Suppressor macrophage (primary cell): Measurements from ENCODE around the gene LRRC9.
"Not testable (repeated sequence)": the region's sequence is repeated elsewhere in the genome, so short reads cannot be mapped to it uniquely, and the experiment has no call there.

Experiments used
- DNase-seq, 4 experiments: peaks; one replicate each; pipeline ENCODE4 v3.0.0-alpha.2; 2020 to 2022

LRRC9 gene

DNA sequence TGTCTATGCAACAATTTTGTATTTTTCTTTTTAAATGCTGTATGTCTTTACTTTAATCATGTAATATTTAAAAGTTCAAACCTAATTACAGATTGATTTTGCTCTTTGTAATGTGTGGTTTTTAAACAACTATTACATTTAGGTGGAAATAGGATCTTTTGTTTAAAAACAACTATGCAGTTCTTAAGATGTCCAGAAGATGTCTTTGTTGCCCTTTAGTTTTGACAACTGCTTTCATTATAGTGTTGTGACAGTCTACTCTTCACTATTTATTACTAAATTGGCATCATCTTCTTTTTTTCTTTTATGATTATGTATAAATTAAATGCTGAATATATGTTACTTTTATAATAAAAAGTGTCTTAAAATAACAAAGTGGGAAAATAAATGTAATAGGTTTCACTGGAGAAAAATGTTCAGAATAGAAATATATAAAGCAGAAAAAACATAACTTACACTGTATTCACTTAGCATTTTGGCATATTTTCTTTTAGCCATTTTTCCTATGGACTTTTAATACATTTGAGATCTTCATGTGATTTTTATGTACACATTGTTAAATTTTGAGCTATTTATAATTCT is 144.6 kb downstream of the LRRC9 start:
- peak; percentile 2 to 73 (median 38) for DNase-seq

DNA sequence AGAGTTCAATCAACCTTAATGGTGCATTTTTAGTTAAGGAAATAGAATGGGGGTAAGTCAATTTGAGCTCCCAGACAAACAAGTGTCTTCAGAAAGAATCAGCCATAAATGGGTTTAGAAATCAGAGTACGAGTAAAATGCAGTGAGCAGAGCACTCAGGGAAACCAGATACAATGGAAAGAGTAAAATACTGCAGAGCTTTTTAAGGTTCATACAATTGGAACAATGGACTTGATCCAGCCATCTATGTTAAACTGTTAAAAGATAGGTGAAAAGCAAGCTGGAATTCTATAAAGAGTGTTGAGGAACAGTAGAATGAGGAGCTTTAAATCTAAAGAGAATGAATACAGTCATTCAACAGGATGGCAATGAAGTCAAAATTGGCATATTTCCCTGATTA is 147.9 kb downstream of the LRRC9 start:
- DNase-seq = no peak

DNA sequence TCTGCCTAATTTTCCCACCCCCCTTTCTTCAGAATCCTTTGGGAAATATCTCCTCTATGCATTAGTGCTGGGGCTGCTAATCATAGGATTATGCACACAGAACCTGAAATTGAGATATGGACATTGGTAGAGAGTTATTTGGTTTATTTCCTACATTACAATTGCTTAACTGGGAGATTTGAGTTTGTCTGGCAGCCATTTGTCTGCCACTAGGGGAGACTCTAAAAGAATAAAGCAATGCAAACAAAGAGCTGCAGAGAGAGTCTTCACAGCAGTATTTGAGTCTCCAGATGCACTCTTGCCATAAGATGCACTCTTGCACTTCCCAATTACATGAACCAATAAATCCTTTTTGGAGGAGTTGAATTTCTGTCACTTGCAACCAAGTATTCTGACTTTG is 159.8 kb downstream of the LRRC9 start:
- no peak for DNase-seq

DNA sequence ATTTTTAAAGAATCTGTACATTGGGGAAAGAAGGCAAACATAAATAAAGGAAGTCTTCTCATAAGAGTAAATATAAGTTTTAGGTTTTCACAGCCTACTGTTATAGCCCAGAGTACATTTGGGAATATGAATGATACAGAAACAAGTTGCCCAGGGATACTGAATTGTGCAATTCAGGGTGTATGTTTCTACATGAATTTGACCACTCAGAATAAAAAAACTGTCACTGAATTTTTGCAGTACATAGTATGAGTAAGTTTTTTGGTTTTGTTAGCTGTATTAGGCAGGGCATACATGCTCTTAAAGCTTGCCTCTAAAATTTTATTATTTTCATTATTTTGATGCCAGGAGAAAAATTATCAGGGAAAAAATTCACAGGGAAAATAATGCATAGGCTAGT is 165.1 kb downstream of the LRRC9 start:
- DNase-seq = no peak

DNA sequence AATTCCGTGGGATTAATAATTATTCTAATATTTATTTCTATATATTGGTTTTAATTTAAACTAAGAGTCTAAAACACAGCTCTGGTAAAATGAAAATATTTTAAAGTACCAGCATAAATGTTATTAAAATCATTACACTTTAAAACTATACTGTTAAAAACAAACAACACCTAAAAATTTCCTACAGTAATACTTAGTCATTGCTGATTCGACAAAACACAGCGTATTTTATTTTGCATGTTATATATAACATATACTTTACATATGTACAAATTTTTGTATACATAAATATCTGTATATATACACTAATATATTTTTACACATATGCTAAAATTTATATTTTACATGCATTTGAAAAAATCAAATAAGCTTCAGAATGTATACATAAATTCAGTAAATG is 165.7 kb downstream of the LRRC9 start:
- DNase-seq = no peak

DNA sequence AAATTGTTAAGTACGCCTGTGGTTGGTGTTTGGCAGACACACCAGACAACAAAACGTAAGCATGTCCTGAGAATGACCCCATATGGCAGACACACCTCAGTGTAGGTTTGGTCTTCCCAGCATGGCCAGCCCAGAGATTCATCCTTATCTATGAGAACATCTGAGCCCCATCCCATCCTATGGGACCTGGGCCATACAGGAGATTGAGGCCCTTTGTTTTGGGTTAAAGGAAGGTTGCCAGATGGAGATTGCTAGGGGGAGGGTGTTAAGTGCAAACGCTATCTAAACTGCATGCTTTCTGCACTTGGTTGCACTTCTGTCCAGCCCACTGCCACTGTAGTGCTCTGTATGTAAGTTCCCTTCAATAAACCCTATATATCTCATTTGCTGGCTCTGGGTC is 167.7 kb downstream of the LRRC9 start:
- DNase-seq = no peak

DNA sequence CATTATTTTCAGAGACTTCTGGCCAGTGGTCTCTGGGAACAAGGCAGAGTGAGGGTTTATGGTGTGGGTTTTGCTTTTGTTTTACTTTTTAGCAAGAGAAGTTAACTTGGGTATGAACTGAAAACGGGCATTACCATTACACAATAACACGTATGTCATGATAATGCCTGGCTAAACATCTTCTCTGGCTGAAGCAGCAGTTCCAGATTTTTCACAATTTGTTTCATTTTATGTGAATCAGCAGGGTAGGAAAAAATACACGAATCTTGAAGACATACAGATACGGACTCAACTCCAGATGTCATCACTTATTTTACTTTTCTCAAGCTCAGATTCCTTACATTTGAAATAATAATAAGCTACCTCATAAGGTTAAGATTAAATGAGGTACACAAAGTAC is 169.3 kb downstream of the LRRC9 start:
- DNase-seq = peak in 1 of 4 experiments; percentile 11

DNA sequence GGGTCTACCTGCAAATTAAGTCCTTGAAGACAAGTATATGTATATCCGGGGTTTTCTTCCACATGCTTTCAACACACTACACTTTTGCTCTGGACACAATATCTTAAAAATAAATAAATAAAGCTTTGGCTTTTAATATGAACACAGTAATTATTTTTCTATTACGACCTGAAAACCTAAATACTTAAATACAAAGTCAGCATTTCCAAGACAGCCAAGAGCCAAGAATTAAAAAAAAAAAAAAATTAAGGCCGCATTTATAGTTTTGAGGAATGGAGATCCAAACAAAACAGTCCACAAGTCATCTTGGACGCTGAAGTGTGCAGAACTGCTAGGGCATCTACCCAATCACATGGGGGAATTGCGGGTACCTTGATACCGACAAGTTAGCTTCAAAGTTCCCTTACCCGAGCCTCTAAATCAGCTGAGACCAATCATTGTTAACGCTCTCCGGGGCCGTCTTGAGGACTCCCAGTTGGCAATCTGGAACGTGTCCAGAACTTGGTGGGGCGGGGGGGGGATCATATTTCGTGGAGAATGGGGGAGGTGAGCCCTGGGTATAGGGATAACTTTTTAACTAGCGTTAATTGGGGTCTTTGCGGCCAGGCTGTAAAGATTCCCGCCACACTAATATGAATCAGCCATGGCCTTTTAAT is 171.0 kb downstream of the LRRC9 start:
- peak; percentile 41 to 53 (median 50) for DNase-seq

DNA sequence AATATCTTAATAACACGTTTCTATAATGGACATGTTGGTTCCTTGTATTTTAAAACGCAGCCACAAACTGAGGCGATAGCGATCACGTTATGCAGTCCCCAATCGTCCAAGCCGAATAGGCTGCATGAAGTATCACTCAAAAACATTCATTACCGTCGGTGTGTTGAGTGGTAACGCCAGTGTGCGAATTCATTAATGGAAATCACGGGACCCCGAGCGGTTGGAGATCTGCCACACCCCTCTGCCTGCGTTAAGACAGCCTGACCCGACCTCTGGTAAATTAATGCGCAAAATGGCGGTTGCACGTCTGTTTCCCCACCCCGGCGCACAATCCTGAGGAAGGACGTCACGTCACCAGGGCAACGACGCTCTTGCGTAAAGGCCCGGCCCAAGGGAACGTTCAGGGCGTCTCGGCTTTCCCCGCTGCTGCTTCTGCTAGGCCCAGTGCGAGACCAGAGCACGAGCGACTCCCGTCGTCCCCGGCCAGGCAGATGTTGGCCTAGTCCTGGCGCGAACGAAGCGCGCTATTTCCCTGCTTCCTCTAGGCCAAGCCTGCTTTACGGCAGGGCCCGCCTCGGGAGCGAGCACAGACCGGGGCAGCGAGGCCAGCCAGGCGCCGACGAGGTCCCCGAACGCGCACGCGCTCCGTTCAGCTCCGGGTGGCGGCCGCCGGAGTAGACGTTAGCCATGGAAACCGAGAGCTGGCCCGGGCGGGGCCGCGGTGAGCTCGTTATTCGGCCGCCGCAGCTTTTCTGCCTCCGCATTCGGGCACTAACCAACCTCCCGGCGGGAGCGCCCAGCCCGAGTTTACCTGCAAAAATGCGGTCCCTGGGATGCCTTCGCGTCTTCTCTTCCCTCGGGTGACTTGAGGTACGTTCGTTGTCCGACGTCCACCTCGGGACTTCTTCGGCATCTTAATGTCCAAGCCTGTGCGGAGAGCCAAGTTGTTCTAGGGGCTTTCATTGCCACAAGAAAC is 171.9 kb downstream of the LRRC9 start, which contains the start of gene PCNX4:
TSS of gene PCNX4 (plus strand) at position 374 of the 976 bp plus-strand sequence. CDS start 15,716 bp downstream, outside the sequence.
- peak; percentile 98 to 99 (median 98) for DNase-seq

DNA sequence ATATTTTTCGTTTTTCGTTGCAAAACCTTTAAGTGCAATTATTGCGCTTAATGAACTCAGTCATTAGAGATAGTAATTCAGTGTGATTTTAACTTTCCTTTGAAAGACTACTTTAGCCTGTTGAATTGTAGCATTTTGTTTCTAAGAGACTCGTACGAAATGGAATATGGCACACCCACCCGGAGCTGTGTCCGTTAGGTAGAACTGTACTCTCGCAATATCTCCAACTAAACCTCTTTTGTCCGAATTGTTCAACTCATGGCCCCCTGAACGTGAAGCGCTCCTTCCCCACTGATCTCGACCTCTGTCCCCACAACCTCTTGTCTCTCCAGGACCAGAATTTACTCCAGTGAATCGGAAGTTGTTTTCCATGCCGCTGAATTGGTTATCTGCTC is 172.6 kb downstream of the LRRC9 start:
- peak; percentile 14 to 41 (median 35) for DNase-seq

DNA sequence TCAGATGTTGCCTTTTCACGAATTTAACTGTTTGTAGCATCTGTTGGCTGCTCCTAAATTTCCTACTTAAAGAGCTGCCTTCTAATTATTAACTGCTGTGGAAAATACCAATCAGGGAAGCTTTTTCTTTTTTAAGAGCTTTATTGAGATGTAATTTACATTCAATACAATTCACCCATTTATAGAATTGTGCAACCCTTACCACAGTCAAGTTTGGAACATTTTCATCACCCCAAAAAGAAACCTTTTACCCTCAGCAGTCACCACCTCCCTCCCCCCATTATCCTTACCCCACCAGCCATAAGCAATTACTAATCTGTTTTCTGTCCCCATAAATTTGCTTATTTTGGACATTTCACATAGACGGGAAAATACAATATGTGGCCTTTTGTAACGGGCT is 173.1 kb downstream of the LRRC9 start:
- DNase-seq = peak in 1 of 4 experiments; percentile 10

DNA sequence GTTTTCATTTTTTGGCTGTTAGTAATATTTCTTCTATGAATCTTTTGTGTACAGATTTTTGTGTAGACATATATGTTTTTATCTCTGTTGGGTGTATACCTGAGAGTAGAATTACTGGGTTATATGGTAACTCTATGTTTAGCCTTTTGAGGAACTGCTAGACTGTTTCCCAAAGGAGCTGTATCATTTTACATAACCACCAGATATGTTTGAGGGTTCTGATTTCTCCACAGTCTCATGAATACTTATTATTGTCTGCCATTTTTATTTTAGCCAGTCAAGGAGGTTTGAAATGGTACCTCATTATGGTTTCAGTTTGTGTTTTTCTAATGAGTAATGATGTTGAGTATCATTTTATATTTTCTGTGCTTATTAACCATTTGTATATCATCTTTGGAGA is 173.7 kb downstream of the LRRC9 start:
- peak in 2 of 4 experiments; percentile 39 to 45 for DNase-seq

DNA sequence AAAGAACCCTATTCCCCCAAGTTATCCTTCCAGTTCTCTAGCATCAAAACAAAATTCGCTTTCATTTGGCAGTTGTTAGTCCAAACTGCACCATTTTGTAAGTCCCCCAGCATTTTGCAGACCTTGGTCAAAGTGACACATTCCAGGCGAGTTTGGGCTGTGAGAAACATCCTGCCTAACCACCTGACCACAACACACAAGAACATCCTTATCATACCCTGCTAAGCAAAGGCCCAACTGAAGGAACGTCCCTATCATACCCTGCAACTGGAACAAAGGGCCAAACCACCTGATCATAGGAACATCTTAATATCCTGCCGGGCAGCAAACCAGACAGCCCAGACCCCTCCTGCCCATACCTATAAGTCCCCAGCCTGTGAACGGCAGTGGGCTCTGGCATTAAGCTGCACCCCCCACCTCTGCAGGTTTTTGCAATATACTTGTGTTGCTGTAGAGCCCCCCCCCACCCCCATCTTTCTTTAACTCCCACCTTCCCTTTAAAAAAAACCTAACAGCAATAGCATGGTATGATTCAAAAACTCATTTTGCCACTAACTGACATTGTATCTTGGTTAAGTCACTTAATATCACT is 174.5 kb downstream of the LRRC9 start:
- no peak for DNase-seq

DNA sequence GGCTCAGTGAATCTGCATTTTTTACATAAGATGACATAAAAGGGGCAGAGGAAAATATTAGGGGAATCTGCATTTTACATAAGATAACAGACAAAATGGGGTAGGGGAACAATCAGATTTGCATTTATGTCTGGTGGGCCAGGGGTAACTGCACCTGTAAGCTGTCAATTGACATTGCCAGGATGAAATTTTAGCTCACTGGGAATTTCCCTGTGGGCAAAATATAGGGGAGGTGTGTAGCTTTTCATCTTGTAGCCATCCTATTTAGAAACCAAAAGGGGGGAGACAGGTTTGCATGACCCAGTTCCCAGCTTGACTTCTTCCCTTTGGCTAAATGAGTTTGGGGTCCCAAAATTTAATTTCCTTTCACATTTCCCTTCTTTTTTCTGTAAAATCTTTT is 175.3 kb downstream of the LRRC9 start:
- DNase-seq = no peak

DNA sequence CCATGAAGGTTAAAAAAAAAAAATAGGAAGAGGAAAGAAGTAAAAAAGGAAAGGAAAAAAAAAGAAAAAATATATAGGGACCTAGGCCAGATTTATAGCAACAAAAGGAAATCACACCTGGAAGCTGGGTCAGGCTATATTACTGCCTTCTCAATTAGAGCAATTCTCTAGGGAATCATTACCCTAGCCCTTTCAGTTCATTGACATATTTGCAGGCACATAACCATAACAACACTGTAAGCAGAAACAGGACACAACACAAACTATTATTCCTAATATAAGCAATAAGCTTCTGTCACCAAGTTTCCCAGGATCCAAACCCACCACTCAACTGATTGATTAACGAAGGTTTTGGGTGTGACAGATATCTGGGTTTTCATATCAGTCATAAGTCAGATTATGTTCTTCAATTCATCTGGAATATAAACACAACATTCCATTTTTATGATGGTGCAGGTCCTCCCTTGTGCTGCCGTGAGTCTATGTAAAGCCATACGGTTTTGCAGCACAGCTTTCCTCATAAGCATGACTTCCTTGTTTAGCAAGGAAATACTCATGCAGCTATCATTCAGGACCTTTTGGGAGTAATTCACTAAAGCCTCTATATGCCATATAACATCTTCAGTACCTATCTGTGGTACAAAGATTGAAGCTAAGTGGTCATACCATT is 176.0 kb downstream of the LRRC9 start:
- DNase-seq = no peak

DNA sequence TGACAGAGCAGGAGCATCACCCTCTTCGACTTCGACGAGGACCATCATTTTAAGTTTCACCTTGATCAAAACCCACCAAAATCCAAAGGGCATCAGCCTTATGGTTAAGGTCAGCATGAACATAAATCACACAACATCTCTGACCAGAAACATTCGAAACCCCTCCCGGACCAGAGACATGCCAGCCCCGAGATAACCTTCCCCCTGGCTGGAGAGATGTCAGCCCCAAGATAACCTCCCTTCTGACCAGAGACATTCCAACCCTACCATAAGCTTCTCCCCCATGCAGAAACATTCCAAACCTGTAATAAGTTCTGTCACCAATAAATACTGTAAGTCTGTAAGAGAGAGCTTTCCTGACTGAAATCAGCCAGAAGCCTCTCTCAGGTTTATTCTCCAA is 178.0 kb downstream of the LRRC9 start:
- no peak for DNase-seq

DNA sequence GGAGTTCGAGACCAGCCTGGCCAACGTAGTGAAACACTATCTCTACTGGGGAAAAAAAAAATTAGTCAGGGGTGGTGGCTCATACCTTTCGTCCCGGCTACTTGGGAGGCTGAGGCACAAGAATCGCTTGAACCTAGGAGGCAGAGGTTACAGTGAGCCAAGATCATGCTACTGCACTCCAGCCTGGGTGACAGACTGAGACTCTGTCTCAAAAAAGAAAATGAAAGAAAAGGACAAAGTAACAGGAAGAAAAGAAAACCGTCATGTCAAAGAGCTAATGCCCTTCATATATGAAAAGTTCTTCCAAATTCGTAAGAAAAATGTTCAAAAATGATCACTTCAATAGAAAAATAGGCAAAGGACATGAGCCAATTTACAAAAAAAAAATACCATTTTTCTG is 179.9 kb downstream of the LRRC9 start:
- DNase-seq = not testable (repeated sequence)

DNA sequence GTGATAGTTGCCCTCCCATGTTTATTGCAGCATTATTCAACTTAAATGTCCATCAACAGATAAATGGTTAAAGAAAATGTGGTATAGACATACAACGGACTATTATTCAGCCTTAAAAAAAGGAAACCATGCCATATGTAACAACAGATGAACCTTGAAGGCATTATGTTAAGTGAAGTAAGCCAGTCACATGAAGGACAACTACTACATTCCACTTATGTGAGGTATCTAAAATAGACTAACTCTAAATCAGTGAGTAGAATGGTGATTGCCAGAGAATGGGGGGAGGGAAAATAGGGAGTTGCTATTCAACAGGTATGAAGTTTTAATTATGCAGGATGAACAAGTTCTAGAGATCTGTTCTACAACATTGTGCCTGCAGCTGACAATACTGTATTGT is 181.8 kb downstream of the LRRC9 start:
- DNase-seq = peak in 1 of 4 experiments; percentile 19

DNA sequence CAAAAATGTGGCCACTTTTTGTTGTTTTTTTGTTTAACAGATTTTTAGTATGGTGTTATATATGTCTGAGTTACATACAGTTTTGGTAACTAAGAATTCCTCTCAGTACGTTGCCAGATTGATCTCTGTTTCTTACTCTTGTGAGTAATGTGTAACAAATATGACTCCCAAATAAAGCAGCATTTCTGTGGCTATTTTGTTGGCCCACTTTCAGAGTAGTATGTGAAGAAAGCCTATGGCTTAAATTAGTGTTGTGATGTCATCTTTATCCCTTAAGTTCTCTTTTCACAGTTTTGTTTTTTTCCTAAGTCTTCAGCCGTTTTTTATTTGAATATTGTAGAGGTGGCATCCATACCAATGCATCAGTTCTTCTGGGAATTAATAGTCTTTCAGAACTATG is 182.4 kb downstream of the LRRC9 start:
- peak; percentile 21 to 78 (median 54) for DNase-seq

DNA sequence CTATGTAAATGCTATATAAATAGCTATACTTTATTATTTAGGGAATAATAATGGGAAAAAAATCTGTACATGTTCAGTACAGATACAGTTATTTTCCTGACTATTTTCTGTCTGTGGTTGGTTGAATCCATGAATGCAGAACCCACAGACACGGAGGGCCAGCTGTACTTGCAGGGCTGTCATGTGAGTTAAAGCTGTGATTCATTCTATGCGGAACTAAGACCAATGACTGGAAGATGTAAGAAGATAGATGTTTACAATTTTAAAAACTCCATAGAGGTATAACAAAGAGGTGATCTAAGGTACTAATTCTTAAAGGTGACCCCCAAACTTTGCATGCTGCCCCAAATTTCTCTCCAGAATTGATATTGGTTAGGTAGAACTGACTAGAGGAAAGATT is 186.4 kb downstream of the LRRC9 start:
- peak; percentile 63 to 84 (median 81) for DNase-seq

DNA sequence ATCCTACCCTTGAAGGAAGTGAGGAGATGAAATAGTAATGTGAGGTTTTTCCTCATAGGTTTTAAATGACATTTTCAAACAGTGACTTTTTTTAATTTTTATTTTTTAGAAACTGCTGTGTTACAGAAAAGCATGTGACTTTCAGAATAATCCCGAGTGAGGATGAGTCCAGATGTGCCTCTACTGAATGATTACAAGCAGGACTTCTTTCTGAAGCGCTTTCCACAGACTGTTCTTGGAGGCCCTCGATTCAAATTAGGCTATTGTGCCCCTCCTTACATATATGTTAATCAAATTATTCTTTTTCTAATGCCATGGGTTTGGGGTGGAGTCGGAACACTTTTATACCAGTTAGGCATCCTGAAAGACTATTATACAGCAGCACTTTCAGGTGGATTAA is 187.5 kb downstream of the LRRC9 start:
- no peak for DNase-seq

DNA sequence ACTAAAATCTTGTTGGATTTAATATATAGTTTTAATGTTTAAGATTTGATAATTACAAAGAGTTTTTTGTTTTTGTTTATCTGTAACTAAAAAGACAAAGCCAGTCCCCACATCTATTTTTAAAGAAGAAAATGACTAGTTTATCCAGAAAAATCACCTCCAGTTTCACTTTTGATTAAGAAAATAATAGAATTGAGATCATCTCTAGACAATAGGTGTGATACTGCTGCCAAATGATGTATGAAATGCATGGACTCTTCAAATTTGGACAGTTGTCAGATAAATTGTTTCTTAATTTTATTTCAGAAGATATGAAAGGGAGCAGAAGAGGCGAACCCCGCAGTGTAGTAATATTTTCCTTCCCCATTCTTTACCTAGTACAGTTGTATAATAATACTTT is 191.8 kb downstream of the LRRC9 start:
- DNase-seq = no peak
